ENCODE data around the gene LRRC4C. TPM values are rescaled to one million over a fixed set of nuclear protein-coding genes. Genes with fewer than 3 reads are reported as not detected.

LRRC4C gene
- total RNA-seq, 6 experiments from 2014 or later = not detected

DNA sequence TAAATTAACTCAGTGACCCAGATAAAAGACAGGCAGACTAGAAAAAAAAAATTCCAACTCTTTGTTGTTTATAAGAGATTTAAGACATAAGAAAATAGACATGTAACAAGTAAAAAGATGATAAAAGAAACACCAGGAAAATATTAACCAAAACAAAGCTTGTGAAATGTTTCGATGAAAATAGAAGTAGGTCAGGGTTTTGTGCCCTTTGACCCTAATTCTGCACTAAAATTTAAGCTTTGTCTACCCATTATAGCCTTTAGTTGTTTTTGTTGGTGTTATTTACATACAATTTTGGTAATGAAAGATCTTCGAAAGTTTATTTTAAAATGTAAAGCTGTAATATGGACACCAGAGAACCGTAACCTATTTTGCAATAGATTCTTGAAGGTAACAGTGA, 75.7 kb downstream of the LRRC4C start:
- Mint-ChIP-seq H3K4me1 (ENCODE audit: low read depth) (no peaks in the 10 kb centered on the region), H3K9me3 (peaks cover 12% of the 10 kb centered on the region), H3K36me3 (ENCODE audit: low read depth) (no peaks in the 10 kb centered on the region), H3K4me3 (no peak overlapping the region), H3K27me3 (ENCODE audit: insufficient read depth) (no peaks in the 10 kb centered on the region), H3K27ac (no peak overlapping the region)
- DNase-seq = no peak
- TF ChIP-seq, protein P1, sequence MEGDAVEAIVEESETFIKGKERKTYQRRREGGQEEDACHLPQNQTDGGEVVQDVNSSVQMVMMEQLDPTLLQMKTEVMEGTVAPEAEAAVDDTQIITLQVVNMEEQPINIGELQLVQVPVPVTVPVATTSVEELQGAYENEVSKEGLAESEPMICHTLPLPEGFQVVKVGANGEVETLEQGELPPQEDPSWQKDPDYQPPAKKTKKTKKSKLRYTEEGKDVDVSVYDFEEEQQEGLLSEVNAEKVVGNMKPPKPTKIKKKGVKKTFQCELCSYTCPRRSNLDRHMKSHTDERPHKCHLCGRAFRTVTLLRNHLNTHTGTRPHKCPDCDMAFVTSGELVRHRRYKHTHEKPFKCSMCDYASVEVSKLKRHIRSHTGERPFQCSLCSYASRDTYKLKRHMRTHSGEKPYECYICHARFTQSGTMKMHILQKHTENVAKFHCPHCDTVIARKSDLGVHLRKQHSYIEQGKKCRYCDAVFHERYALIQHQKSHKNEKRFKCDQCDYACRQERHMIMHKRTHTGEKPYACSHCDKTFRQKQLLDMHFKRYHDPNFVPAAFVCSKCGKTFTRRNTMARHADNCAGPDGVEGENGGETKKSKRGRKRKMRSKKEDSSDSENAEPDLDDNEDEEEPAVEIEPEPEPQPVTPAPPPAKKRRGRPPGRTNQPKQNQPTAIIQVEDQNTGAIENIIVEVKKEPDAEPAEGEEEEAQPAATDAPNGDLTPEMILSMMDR (IDR thresholded peaks at IDR 0.05) = no peak

DNA sequence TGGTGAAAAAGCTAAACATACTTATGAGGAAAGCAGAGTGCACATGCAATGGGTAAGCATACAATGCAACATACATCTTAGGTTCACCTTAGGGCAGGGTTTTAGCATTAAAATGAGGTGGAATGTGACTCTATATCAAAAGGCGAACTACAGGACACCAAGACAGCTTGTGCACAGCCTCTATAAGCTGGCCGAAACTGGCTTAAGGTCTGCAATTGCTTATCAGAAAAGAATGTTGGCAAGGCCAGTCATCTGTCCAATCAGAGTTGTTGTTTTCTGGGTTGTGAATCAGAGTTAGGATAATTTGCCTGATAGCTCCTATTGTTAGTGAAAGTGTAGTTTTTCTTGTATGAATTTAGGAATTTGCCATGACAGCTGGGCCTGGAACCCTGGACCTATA, 76.5 kb downstream of the LRRC4C start:
- Mint-ChIP-seq H3K9me3 (peaks cover 12% of the 10 kb centered on the region), H3K36me3 (ENCODE audit: low read depth) (no peaks in the 10 kb centered on the region), H3K4me3 (no peak overlapping the region), H3K27ac (no peak overlapping the region), H3K4me1 (ENCODE audit: low read depth) (no peaks in the 10 kb centered on the region), H3K27me3 (ENCODE audit: insufficient read depth) (no peaks in the 10 kb centered on the region)
- TF ChIP-seq, protein P1 (IDR thresholded peaks at IDR 0.05) = no peak
- DNase-seq = no peak

DNA sequence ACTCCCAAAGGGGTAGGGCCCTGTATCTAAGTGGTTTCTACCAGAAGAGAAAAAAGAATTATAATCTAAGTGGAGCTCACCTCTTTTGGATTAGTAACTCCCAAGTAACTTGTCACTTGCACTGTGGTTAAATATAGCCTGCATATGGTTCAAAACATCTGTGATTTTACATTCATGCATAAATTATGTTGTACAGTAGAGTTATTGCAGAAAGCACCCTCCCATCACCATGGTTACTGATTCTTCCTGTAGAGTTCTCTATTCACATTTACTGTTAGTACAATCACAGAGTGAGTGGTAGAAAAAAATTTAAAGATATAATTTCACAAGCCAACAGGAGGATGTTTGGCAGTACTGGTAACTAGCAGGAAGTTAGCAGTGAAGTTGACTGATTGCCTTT, 80.4 kb downstream of the LRRC4C start:
- Mint-ChIP-seq H3K36me3 (ENCODE audit: low read depth) (no peaks in the 10 kb centered on the region), H3K27me3 (ENCODE audit: insufficient read depth) (no peaks in the 10 kb centered on the region), H3K9me3 (peaks cover 6% of the 10 kb centered on the region), H3K27ac (no peak overlapping the region), H3K4me1 (ENCODE audit: low read depth) (no peaks in the 10 kb centered on the region), H3K4me3 (no peak overlapping the region)
- no peak for DNase-seq
- TF ChIP-seq, protein P1 (IDR thresholded peaks at IDR 0.05) = no peak

DNA sequence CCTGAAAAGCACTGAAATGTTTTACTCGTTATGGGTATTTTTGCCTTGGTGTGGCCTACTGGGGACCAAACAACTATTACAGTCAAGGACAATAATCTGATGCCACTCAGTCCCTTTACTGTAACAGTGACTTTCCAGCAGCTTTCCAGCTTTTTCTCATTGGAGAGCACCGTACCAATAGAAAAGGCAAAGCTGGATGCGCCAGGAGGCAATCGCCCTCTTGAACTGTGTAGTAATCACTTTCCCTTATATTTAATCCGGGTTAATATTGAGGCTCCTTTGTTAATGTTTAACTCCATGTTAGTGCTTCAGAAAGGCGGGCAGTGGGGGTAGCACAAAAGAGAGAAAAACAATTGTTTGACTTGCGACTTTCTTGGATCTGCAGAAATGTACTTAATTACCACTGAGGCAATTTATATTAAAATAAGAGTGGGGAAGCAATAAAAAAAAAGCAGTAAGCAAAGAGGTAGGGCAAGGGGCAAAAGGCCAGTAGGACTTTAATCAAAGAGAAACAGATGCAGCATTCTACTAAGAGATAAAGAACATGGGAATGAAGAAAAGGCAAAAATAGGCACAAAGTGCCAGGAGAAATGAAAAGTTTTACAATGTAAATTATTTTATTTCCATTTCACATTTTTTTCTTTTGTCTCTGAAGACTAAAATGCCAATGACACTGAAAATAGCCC, 81.6 kb downstream of the LRRC4C start:
- no peaks in the 10 kb centered on the region for H3K27me3 Mint-ChIP-seq (ENCODE audit: insufficient read depth)
- H3K36me3 Mint-ChIP-seq (ENCODE audit: low read depth) = no peaks in the 10 kb centered on the region
- no peak overlapping the region for H3K27ac Mint-ChIP-seq
- DNase-seq = no peak
- no peaks in the 10 kb centered on the region; the same call in 1 of the 2 replicates for H3K9me3 Mint-ChIP-seq
- no peak overlapping the region for H3K4me3 Mint-ChIP-seq
- H3K4me1 Mint-ChIP-seq (ENCODE audit: low read depth) = no peaks in the 10 kb centered on the region
- TF ChIP-seq, protein P1 (IDR thresholded peaks at IDR 0.05) = no peak

DNA sequence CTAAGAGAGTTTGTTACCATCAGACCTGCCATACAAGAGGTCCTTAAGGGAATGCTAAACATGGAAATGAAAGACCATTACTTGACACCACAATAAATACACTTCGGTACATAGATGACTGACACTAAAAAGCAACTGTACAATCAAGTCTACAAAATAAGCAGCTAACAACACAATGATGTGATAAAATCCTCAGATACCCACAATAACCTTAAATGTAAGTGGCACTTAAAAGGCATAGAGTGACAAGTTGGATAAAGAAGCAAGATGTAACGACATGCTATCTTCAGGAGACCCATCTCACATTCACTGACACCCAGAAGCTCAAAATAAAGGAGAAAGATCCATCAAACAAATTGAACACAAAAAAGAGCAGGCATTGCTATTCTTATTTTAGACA, 107.6 kb downstream of the LRRC4C start:
- TF ChIP-seq, protein P1 (IDR thresholded peaks at IDR 0.05) = no peak
- Mint-ChIP-seq H3K27me3 (ENCODE audit: insufficient read depth) (no peaks in the 10 kb centered on the region), H3K4me3 (no peak overlapping the region), H3K36me3 (ENCODE audit: low read depth) (no peaks in the 10 kb centered on the region), H3K27ac (no peak overlapping the region), H3K9me3 (peaks cover 48% of the 10 kb centered on the region), H3K4me1 (ENCODE audit: low read depth) (no peaks in the 10 kb centered on the region)
- DNase-seq = no peak
